HL-60 (cell line): ENCODE measurements around the gene NBAS.

ENCODE experiments used
- DNase-seq, 2 experiments: peaks; one replicate each; pipeline ENCODE4 v3.0.0-alpha.2; 2010 to 2020; ENCODE audit warnings: low read depth in 1 of 2, low spot score in 1 of 2
- H3K27ac ChIP-seq: fragments of 250-450 bp; sonication (Bioruptor Pico); replicated peaks from 2 replicates; pipeline ENCODE4 v1.5.1; 2020; ENCODE audit warnings: mild to moderate bottlenecking, moderate library complexity
- H3K27me3 ChIP-seq: fragments of 250-450 bp; sonication (Bioruptor Pico); 2 replicates; pipeline ENCODE4 v1.5.1; 2021; ENCODE audit warnings: mild to moderate bottlenecking, moderate library complexity; ENCODE audit not compliant: insufficient read depth, poor library complexity, severe bottlenecking
- H3K4me3 ChIP-seq: replicated peaks from 2 replicates; pipeline ENCODE4 v1.5.1; 2011; ENCODE audit warnings: mild to moderate bottlenecking, control low read depth, low read length; ENCODE audit not compliant: insufficient read depth
- GABPA ChIP-seq: IDR thresholded peaks from 2 replicates; pipeline ENCODE4 v1.6.1; 2012; ENCODE audit warnings: low read depth
- POLR2AphosphoS5 ChIP-seq: IDR thresholded peaks from 2 replicates; pipeline ENCODE4 v1.6.1; 2012; ENCODE audit warnings: low read depth
- SPI1 ChIP-seq: IDR thresholded peaks from 2 replicates; pipeline ENCODE4 v1.6.1; 2012; ENCODE audit warnings: low read depth, mild to moderate bottlenecking, borderline replicate concordance
- TF ChIP-seq, protein P1 (sequence below): IDR thresholded peaks from 2 replicates; pipeline ENCODE4 v1.6.1; 2012; ENCODE audit warnings: low read depth; ENCODE audit not compliant: insufficient replicate concordance
- TF ChIP-seq, protein P2 (sequence below): IDR thresholded peaks from one replicate; pipeline ENCODE4 v1.5.1; 2011; ENCODE audit warnings: low read length, control low read depth, inconsistent platforms; ENCODE audit not compliant: insufficient read depth

NBAS gene

GRCh38 chr2:15271276-15271675 is 289.9 kb downstream of the NBAS start:
- DNase-seq: no peak
- H3K27me3 ChIP-seq: no peaks in the 10 kb centered on the region

DNA sequence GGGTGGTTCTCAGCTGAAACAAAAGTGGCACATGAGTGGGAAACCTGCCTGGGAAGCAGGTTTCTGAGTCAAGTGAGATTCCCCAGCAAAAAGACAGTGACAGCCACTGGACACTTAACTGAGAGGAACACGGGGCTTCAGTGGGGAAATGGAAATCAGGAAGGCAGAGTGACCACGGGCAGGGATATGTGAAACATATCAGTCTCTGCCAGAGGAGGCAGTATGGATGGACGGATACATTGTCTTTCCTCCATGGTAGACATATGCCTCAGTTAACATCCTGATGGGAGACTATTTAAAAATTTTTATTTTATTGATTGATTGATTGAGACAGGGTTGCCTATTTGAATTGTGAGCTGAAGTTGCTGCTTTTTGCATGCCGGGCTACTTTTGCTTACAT is 292.1 kb downstream of the NBAS start:
- DNase-seq: no peak
- H3K27ac ChIP-seq: no peak overlapping the region
- H3K4me3 ChIP-seq: no peak overlapping the region
- TF ChIP-seq, protein P1, sequence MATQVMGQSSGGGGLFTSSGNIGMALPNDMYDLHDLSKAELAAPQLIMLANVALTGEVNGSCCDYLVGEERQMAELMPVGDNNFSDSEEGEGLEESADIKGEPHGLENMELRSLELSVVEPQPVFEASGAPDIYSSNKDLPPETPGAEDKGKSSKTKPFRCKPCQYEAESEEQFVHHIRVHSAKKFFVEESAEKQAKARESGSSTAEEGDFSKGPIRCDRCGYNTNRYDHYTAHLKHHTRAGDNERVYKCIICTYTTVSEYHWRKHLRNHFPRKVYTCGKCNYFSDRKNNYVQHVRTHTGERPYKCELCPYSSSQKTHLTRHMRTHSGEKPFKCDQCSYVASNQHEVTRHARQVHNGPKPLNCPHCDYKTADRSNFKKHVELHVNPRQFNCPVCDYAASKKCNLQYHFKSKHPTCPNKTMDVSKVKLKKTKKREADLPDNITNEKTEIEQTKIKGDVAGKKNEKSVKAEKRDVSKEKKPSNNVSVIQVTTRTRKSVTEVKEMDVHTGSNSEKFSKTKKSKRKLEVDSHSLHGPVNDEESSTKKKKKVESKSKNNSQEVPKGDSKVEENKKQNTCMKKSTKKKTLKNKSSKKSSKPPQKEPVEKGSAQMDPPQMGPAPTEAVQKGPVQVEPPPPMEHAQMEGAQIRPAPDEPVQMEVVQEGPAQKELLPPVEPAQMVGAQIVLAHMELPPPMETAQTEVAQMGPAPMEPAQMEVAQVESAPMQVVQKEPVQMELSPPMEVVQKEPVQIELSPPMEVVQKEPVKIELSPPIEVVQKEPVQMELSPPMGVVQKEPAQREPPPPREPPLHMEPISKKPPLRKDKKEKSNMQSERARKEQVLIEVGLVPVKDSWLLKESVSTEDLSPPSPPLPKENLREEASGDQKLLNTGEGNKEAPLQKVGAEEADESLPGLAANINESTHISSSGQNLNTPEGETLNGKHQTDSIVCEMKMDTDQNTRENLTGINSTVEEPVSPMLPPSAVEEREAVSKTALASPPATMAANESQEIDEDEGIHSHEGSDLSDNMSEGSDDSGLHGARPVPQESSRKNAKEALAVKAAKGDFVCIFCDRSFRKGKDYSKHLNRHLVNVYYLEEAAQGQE: no peak
- TF ChIP-seq GABPA: no peak
- TF ChIP-seq POLR2AphosphoS5: no peak
- no peak for TF ChIP-seq SPI1
- TF ChIP-seq, protein P2, sequence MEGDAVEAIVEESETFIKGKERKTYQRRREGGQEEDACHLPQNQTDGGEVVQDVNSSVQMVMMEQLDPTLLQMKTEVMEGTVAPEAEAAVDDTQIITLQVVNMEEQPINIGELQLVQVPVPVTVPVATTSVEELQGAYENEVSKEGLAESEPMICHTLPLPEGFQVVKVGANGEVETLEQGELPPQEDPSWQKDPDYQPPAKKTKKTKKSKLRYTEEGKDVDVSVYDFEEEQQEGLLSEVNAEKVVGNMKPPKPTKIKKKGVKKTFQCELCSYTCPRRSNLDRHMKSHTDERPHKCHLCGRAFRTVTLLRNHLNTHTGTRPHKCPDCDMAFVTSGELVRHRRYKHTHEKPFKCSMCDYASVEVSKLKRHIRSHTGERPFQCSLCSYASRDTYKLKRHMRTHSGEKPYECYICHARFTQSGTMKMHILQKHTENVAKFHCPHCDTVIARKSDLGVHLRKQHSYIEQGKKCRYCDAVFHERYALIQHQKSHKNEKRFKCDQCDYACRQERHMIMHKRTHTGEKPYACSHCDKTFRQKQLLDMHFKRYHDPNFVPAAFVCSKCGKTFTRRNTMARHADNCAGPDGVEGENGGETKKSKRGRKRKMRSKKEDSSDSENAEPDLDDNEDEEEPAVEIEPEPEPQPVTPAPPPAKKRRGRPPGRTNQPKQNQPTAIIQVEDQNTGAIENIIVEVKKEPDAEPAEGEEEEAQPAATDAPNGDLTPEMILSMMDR: no peak
- no peaks in the 10 kb centered on the region for H3K27me3 ChIP-seq

More at GRCh38 chr2:15271276-15271675, 289.9 kb downstream of the NBAS start:
- Histone ChIP-seq H3K4me3 (no peak overlapping the region), H3K27ac (no peak overlapping the region)
- TF ChIP-seq SPI1 (no peak), POLR2AphosphoS5 (no peak), GABPA (no peak)
- TF ChIP-seq, protein P1: no peak
- TF ChIP-seq, protein P2: no peak

- TF ChIP-seq, protein P2: no peak
- TF ChIP-seq GABPA (no peak), SPI1 (no peak), POLR2AphosphoS5 (no peak)
- TF ChIP-seq, protein P1: no peak
Measured at GRCh38 chr2:15265889-15266288, 295.2 kb downstream of the NBAS start.

More at GRCh38 chr2:15265889-15266288, 295.2 kb downstream of the NBAS start:
- Histone ChIP-seq H3K4me3 (no peak overlapping the region), H3K27me3 (no peaks in the 10 kb centered on the region), H3K27ac (no peak overlapping the region)
- DNase-seq: no peak
